KMS-11 (cell line): ENCODE results near the gene BRAF.
"Not testable (repeated sequence)": the region's sequence is repeated elsewhere in the genome, so short reads cannot be mapped to it uniquely, and the experiment has no call there.

Experiments
- H2AFZ ChIP-seq: fragments of 200-600 bp; sonication (generic); 2 replicates; pipeline ENCODE4 v1.6.1; 2016; ENCODE audit warnings: antibody characterized with exemption, mixed run types, low read depth
- H3K27ac ChIP-seq: fragments of 200-600 bp; sonication (generic); 2 replicates; pipeline ENCODE4 v1.6.1; 2016; ENCODE audit warnings: mild to moderate bottlenecking, mixed run types
- H3K27me3 ChIP-seq: fragments of 200-600 bp; sonication (generic); 2 replicates; pipeline ENCODE4 v1.6.1; 2017; ENCODE audit warnings: mild to moderate bottlenecking, low read depth, mixed run types, moderate library complexity; ENCODE audit not compliant: insufficient read depth
- H3K36me3 ChIP-seq: fragments of 200-600 bp; sonication (generic); 2 replicates; pipeline ENCODE4 v1.6.1; 2017; ENCODE audit warnings: mild to moderate bottlenecking, mixed run types; ENCODE audit not compliant: insufficient read depth
- H3K4me1 ChIP-seq: fragments of 200-600 bp; sonication (generic); 2 replicates; pipeline ENCODE4 v1.6.1; 2016; ENCODE audit warnings: mild to moderate bottlenecking, low read depth, mixed run types; ENCODE audit not compliant: poor library complexity, severe bottlenecking
- H3K4me2 ChIP-seq: fragments of 200-600 bp; sonication (generic); 2 replicates; pipeline ENCODE4 v1.7.0; 2016; ENCODE audit warnings: mild to moderate bottlenecking, mixed run types
- H3K4me3 ChIP-seq: fragments of 200-600 bp; sonication (generic); IDR thresholded peaks from 2 replicates; pipeline ENCODE4 v1.6.1; 2017; ENCODE audit warnings: low read depth, low read length, mixed read lengths; ENCODE audit not compliant: insufficient read depth
- H3K79me2 ChIP-seq: fragments of 200-600 bp; sonication (generic); 2 replicates; pipeline ENCODE4 v1.6.1; 2016; ENCODE audit warnings: low read depth, mixed run types; ENCODE audit not compliant: insufficient read depth
- H3K9ac ChIP-seq: fragments of 200-600 bp; sonication (generic); 2 replicates; pipeline ENCODE4 v1.6.1; 2016; ENCODE audit warnings: mild to moderate bottlenecking, mixed run types
- H4K20me1 ChIP-seq: fragments of 200-600 bp; sonication (generic); 2 replicates; pipeline ENCODE4 v1.6.1; 2016; ENCODE audit warnings: mild to moderate bottlenecking, mixed run types; ENCODE audit not compliant: insufficient read depth
- CTCF ChIP-seq: fragments of 200-600 bp; sonication (generic); conservative IDR thresholded peaks from 2 replicates; pipeline ENCODE4 v1.6.1; 2017; ENCODE audit warnings: low read depth, mild to moderate bottlenecking, antibody characterized with exemption, low read length, moderate library complexity, mixed read lengths

The BRAF gene

GRCh38 chr7:140966561-140967233 is 42.0 kb upstream of the BRAF start:
- H2AFZ ChIP-seq, result no peak overlapping the region
- no peak for TF ChIP-seq CTCF
- no peak overlapping the region for H3K4me3 ChIP-seq
- H3K79me2 ChIP-seq, result no peaks in the 10 kb centered on the region
- no peaks in the 10 kb centered on the region for H3K36me3 ChIP-seq
- no peaks in the 10 kb centered on the region for H3K4me1 ChIP-seq
- no peaks in the 10 kb centered on the region for H4K20me1 ChIP-seq
- no peak overlapping the region for H3K4me2 ChIP-seq
- H3K9ac ChIP-seq, result no peak overlapping the region
- no peak overlapping the region for H3K27ac ChIP-seq
- no peaks in the 10 kb centered on the region for H3K27me3 ChIP-seq

- Histone ChIP-seq H3K79me2 (no peaks in the 10 kb centered on the region), H2AFZ (no peak overlapping the region), H3K36me3 (no peaks in the 10 kb centered on the region), H3K27ac (no peak overlapping the region), H3K4me3 (no peak overlapping the region), H3K4me2 (no peak overlapping the region), H3K27me3 (no peaks in the 10 kb centered on the region), H3K4me1 (no peaks in the 10 kb centered on the region), H4K20me1 (no peaks in the 10 kb centered on the region), H3K9ac (no peak overlapping the region)
- TF ChIP-seq CTCF, result no peak
These were observed 36.4 kb upstream of the BRAF start for GRCh38 chr7:140961117-140961516.

GRCh38 chr7:140956997-140957396 is 32.3 kb upstream of the BRAF start:
- not testable (repeated sequence) for H4K20me1 ChIP-seq, H3K36me3 ChIP-seq, H3K79me2 ChIP-seq, H3K4me2 ChIP-seq, H2AFZ ChIP-seq, H3K9ac ChIP-seq, H3K27me3 ChIP-seq, H3K4me3 ChIP-seq, H3K27ac ChIP-seq, H3K4me1 ChIP-seq

GRCh38 chr7:140945940-140946339 is 21.2 kb upstream of the BRAF start:
- Histone ChIP-seq H3K27me3 (no peaks in the 10 kb centered on the region), H3K9ac (no peak overlapping the region), H2AFZ (no peak overlapping the region), H3K4me1 (no peaks in the 10 kb centered on the region), H3K36me3 (no peaks in the 10 kb centered on the region), H3K27ac (no peak overlapping the region), H3K4me3 (no peak overlapping the region), H3K4me2 (no peak overlapping the region), H3K79me2 (no peaks in the 10 kb centered on the region), H4K20me1 (no peaks in the 10 kb centered on the region)
- TF ChIP-seq CTCF, result no peak

- not testable (repeated sequence) for H3K27ac ChIP-seq, H2AFZ ChIP-seq, H3K4me2 ChIP-seq, H3K9ac ChIP-seq, H3K27me3 ChIP-seq, H3K4me3 ChIP-seq, H3K36me3 ChIP-seq, H3K4me1 ChIP-seq, H3K79me2 ChIP-seq, H4K20me1 ChIP-seq
These were observed 17.5 kb upstream of the BRAF start for GRCh38 chr7:140942242-140942641.
